ENCODE data around the gene ASTN2.
A peak's percentile ranks its signal among the peaks of the same experiment; 100 is the strongest.

Gene ASTN2

GRCh38 chr9:117164512-117164911, 250.3 kb downstream of the ASTN2 start:
- no peak overlapping the region for H3K27ac ChIP-seq
- TF ChIP-seq CTCF (conservative IDR thresholded peaks at IDR 0.05), result no peak
- no peak for TF ChIP-seq ZFX (IDR thresholded peaks at IDR 0.05)

GRCh38 chr9:117160254-117160653, 254.6 kb downstream of the ASTN2 start:
- H3K27ac ChIP-seq, result no peak overlapping the region
- TF ChIP-seq ZFX (IDR thresholded peaks at IDR 0.05) (no peak), CTCF (conservative IDR thresholded peaks at IDR 0.05) (peak; percentile 43)

- no peak for TF ChIP-seq CTCF (conservative IDR thresholded peaks at IDR 0.05)
- TF ChIP-seq ZFX (IDR thresholded peaks at IDR 0.05), result no peak
- H3K27ac ChIP-seq, result no peak overlapping the region
Observed at GRCh38 chr9:117156771-117157535, 257.9 kb downstream of the ASTN2 start.

- no peak overlapping the region for H3K27ac ChIP-seq
- TF ChIP-seq CTCF (conservative IDR thresholded peaks at IDR 0.05) (no peak), ZFX (IDR thresholded peaks at IDR 0.05) (no peak)
Observed at GRCh38 chr9:117156144-117156688, 258.6 kb downstream of the ASTN2 start.

- no peak for TF ChIP-seq CTCF (conservative IDR thresholded peaks at IDR 0.05)
- TF ChIP-seq ZFX (IDR thresholded peaks at IDR 0.05), result no peak
- no peak overlapping the region for H3K27ac ChIP-seq
Observed at GRCh38 chr9:117153021-117153420, 261.8 kb downstream of the ASTN2 start.

GRCh38 chr9:117151716-117152115, 263.1 kb downstream of the ASTN2 start:
- no peak for TF ChIP-seq ZFX (IDR thresholded peaks at IDR 0.05)
- TF ChIP-seq CTCF (conservative IDR thresholded peaks at IDR 0.05), result no peak
- no peak overlapping the region for H3K27ac ChIP-seq

- TF ChIP-seq CTCF (conservative IDR thresholded peaks at IDR 0.05) (no peak), ZFX (IDR thresholded peaks at IDR 0.05) (no peak)
- no peak overlapping the region for H3K27ac ChIP-seq
Observed at GRCh38 chr9:117149996-117150395, 264.9 kb downstream of the ASTN2 start.
